Neutrophil (primary cell): Measurements from ENCODE around the gene HCK.

ENCODE experiments used
- H3K27ac ChIP-seq: fragments of 200-600 bp; sonication (generic); 2 replicates; pipeline ENCODE4 v1.5.1; 2016; ENCODE audit warnings: mild to moderate bottlenecking, moderate library complexity
- H3K27me3 ChIP-seq: fragments of 200-600 bp; sonication (generic); 2 replicates; pipeline ENCODE4 v1.6.0; 2016; ENCODE audit warnings: mild to moderate bottlenecking
- H3K36me3 ChIP-seq: fragments of 200-600 bp; sonication (generic); 2 replicates; pipeline ENCODE4 v1.5.1; 2017
- H3K4me1 ChIP-seq, 2 experiments: fragments of 200-600 bp in 1 of 2; sonication (generic) in 1 of 2; 1 replicate in 1 of 2; 2 replicates in 1 of 2; pipeline versions ENCODE4 v1.5.1 to v1.6.1; 2013 to 2016; ENCODE audit warnings: low read depth in 1 of 2, low read length in 1 of 2, mild to moderate bottlenecking in 1 of 2, moderate library complexity in 1 of 2; ENCODE audit not compliant: control insufficient read depth in 1 of 2, insufficient read depth in 1 of 2
- H3K4me3 ChIP-seq, 2 experiments: fragments of 200-600 bp in 1 of 2; sonication (generic) in 1 of 2; 1 replicate in 1 of 2; 2 replicates in 1 of 2; pipeline ENCODE4 v1.5.1; 2013 to 2016; ENCODE audit warnings: low read depth in 1 of 2, low read length in 1 of 2, mild to moderate bottlenecking in 1 of 2, moderate library complexity in 1 of 2
- H3K9me3 ChIP-seq: fragments of 200-600 bp; sonication (generic); 2 replicates; pipeline ENCODE4 v1.5.1; 2016
- CTCF ChIP-seq: fragments of 200-600 bp; sonication (generic); IDR thresholded peaks from 2 replicates; pipeline ENCODE4 v1.5.1; 2016; ENCODE audit warnings: antibody characterized with exemption

HCK gene

GRCh38 chr20:32087070-32087469 is 35.0 kb downstream of the HCK start:
- H3K27me3 ChIP-seq = no peaks in the 10 kb centered on the region
- peaks cover 100% of the 10 kb centered on the region for H3K36me3 ChIP-seq
- no peak for TF ChIP-seq CTCF

GRCh38 chr20:32088759-32089158 is 36.7 kb downstream of the HCK start:
- Histone ChIP-seq H3K4me1 (peaks cover 4 to 7% of the 10 kb centered on the region in 2 experiments), H3K27me3 (no peaks in the 10 kb centered on the region), H3K4me3 (no peak overlapping the region), H3K27ac (peak overlapping the region; percentile 68), H3K9me3 (peaks cover 11% of the 10 kb centered on the region), H3K36me3 (peaks cover 100% of the 10 kb centered on the region)
- TF ChIP-seq CTCF = no peak

More at GRCh38 chr20:32087070-32087469, 35.0 kb downstream of the HCK start:
- Histone ChIP-seq H3K4me1 (peaks cover 9 to 16% of the 10 kb centered on the region in 2 experiments), H3K9me3 (peaks cover 11% of the 10 kb centered on the region), H3K4me3 (no peak overlapping the region), H3K27ac (peak overlapping the region; percentile 61)

- Histone ChIP-seq H3K27me3 (no peaks in the 10 kb centered on the region), H3K4me3 (no peak overlapping the region), H3K9me3 (peaks cover 11% of the 10 kb centered on the region), H3K27ac (peak overlapping the region; percentile 68), H3K36me3 (peaks cover 99% of the 10 kb centered on the region), H3K4me1 (peaks cover 4 to 7% of the 10 kb centered on the region in 2 experiments)
- TF ChIP-seq CTCF = no peak
Measured at GRCh38 chr20:32089637-32090362, 37.8 kb downstream of the HCK start.

- H3K4me1 ChIP-seq = peaks cover 4 to 7% of the 10 kb centered on the region in 2 experiments
- H3K27ac ChIP-seq = peak overlapping the region; percentile 68
- no peaks in the 10 kb centered on the region for H3K27me3 ChIP-seq
- peak; percentile 90 for TF ChIP-seq CTCF
- peak overlapping the region in 1 of 2 experiments; percentile 1 for H3K4me3 ChIP-seq
- H3K9me3 ChIP-seq = peaks cover 20% of the 10 kb centered on the region
- peaks cover 99% of the 10 kb centered on the region for H3K36me3 ChIP-seq
Measured at GRCh38 chr20:32091888-32092346, 39.9 kb downstream of the HCK start.

GRCh38 chr20:32098786-32099185 is 46.7 kb downstream of the HCK start:
- H3K4me1 ChIP-seq = no peaks in the 10 kb centered on the region
- H3K9me3 ChIP-seq = peaks cover 14% of the 10 kb centered on the region
- peaks cover 99% of the 10 kb centered on the region for H3K36me3 ChIP-seq
- no peak for TF ChIP-seq CTCF
- no peaks in the 10 kb centered on the region for H3K27me3 ChIP-seq
- H3K4me3 ChIP-seq = no peak overlapping the region
- H3K27ac ChIP-seq = peak overlapping the region; percentile 23
